Liver (tissue), 9 donors: Measurements from ENCODE around the gene XCR1. TPM values are rescaled to one million over a fixed set of nuclear protein-coding genes. Genes with fewer than 3 reads are reported as not detected.

Experiments used
- DNase-seq: peaks from one replicate; pipeline ENCODE4 v3.0.0-alpha.2; 2017; ENCODE audit warnings: low spot score
- H3K27ac ChIP-seq, 2 donors: one replicate each; pipeline ENCODE4 v1.7.0; 2013; ENCODE audit warnings: inconsistent platforms in 2 of 2, low read length in 2 of 2, control low read depth in 1 of 2, low read depth in 1 of 2, mild to moderate bottlenecking in 1 of 2
- H3K27me3 ChIP-seq, 4 donors: one replicate each; pipeline versions ENCODE4 v1.6.1 to v1.7.0; 2013; ENCODE audit warnings: low read length in 3 of 4, inconsistent platforms in 1 of 4, mild to moderate bottlenecking in 1 of 4, moderate library complexity in 1 of 4; ENCODE audit not compliant: control insufficient read depth in 4 of 4, insufficient read depth in 4 of 4
- H3K36me3 ChIP-seq, 4 donors: one replicate each; pipeline versions ENCODE4 v1.6.1 to v1.7.0; 2013; ENCODE audit warnings: low read length in 3 of 4, mild to moderate bottlenecking in 3 of 4, low read depth in 1 of 4, moderate library complexity in 1 of 4; ENCODE audit not compliant: control insufficient read depth in 4 of 4, insufficient read depth in 3 of 4
- H3K4me1 ChIP-seq, 4 donors: one replicate each; pipeline versions ENCODE4 v1.6.1 to v1.7.0; 2013; ENCODE audit warnings: low read length in 3 of 4, mild to moderate bottlenecking in 3 of 4, moderate library complexity in 1 of 4; ENCODE audit not compliant: control insufficient read depth in 4 of 4, insufficient read depth in 4 of 4
- H3K4me3 ChIP-seq, 3 donors: one replicate each; pipeline versions ENCODE4 v1.6.1 to v1.7.0; 2013; ENCODE audit warnings: low read length in 3 of 3, control low read depth in 1 of 3, low read depth in 1 of 3, mild to moderate bottlenecking in 1 of 3
- H3K9ac ChIP-seq, 2 donors: one replicate each; pipeline ENCODE4 v1.7.0; 2013; ENCODE audit warnings: low read length in 2 of 2, mild to moderate bottlenecking in 2 of 2, moderate library complexity in 2 of 2, control low read depth in 1 of 2, low read depth in 1 of 2
- H3K9me3 ChIP-seq, 4 donors: one replicate each; pipeline versions ENCODE4 v1.6.1 to v1.7.0; 2013; ENCODE audit warnings: low read length in 3 of 4; ENCODE audit not compliant: control insufficient read depth in 4 of 4
- ATF3 ChIP-seq: IDR thresholded peaks from 2 replicates; pipeline ENCODE4 v1.6.1; 2016; ENCODE audit warnings: antibody characterized with exemption
- EGR1 ChIP-seq, 2 donors: IDR thresholded peaks; 2 replicates each; pipeline ENCODE4 v1.6.1; 2016 to 2018; ENCODE audit warnings: antibody characterized with exemption in 2 of 2, low read depth in 2 of 2
- FOXA1 ChIP-seq: IDR thresholded peaks from 2 replicates; pipeline ENCODE4 v1.6.1; 2016; ENCODE audit warnings: antibody characterized with exemption
- FOXA2 ChIP-seq: IDR thresholded peaks from 2 replicates; pipeline ENCODE4 v1.6.1; 2016; ENCODE audit warnings: antibody characterized with exemption
- GABPA ChIP-seq, 2 donors: IDR thresholded peaks in 1 of 2; conservative IDR thresholded peaks in 1 of 2; 2 replicates each; pipeline ENCODE4 v1.6.1; 2016; ENCODE audit warnings: antibody characterized with exemption in 2 of 2, mild to moderate bottlenecking in 1 of 2, moderate library complexity in 1 of 2
- HNF4A ChIP-seq, 2 donors: conservative IDR thresholded peaks; 2 replicates each; pipeline ENCODE4 v1.6.1; 2016; ENCODE audit warnings: antibody characterized with exemption in 2 of 2, mild to moderate bottlenecking in 2 of 2
- HNF4G ChIP-seq: IDR thresholded peaks from 2 replicates; pipeline ENCODE4 v1.6.1; 2016; ENCODE audit warnings: antibody characterized with exemption
- JUND ChIP-seq, 2 donors: IDR thresholded peaks; 2 replicates each; pipeline ENCODE4 v1.6.1; 2016; ENCODE audit warnings: antibody characterized with exemption in 2 of 2
- MAX ChIP-seq: IDR thresholded peaks from 2 replicates; pipeline ENCODE4 v1.6.1; 2016; ENCODE audit warnings: antibody characterized with exemption
- NR2F2 ChIP-seq: IDR thresholded peaks from 2 replicates; pipeline ENCODE4 v1.6.1; 2016; ENCODE audit warnings: antibody characterized with exemption
- RAD21 ChIP-seq, 2 donors: IDR thresholded peaks; 2 replicates each; pipeline ENCODE4 v1.6.1; 2016; ENCODE audit warnings: antibody characterized with exemption in 2 of 2, mild to moderate bottlenecking in 2 of 2
- REST ChIP-seq: IDR thresholded peaks from 2 replicates; pipeline ENCODE4 v1.6.1; 2016; ENCODE audit warnings: antibody characterized with exemption, mild to moderate bottlenecking
- RXRA ChIP-seq, 2 donors: IDR thresholded peaks; 2 replicates each; pipeline ENCODE4 v1.6.1; 2017 to 2018; ENCODE audit warnings: antibody characterized with exemption in 2 of 2, mild to moderate bottlenecking in 1 of 2
- SP1 ChIP-seq: IDR thresholded peaks from 2 replicates; pipeline ENCODE4 v1.6.1; 2018; ENCODE audit warnings: antibody characterized with exemption, mild to moderate bottlenecking
- TAF1 ChIP-seq: conservative IDR thresholded peaks from 2 replicates; pipeline ENCODE4 v1.6.1; 2016; ENCODE audit warnings: antibody characterized with exemption, mild to moderate bottlenecking
- YY1 ChIP-seq: IDR thresholded peaks from 2 replicates; pipeline ENCODE4 v1.6.1; 2016; ENCODE audit warnings: antibody characterized with exemption, mild to moderate bottlenecking
- WGBS: extraction: QIAGEN DNeasy Blood & Tissue Kit; methylation state at CpG from one replicate; pipeline ENCODE4 v1.1.7; 2013; 5-methylcytosine and 5-hydroxymethylcytosine counted together
- polyA plus RNA-seq, 2 donors: library from polyadenylated mRNA; stranded (reverse) in 1 of 2; unstranded in 1 of 2; fragments of 200-250 nt in 1 of 2; fragments of >200 nt in 1 of 2; fragmentation: Nextera tagmentation in 1 of 2; extraction: Ambion mirVana in 1 of 2; gene quantifications; one replicate each; pipeline versions ENCODE4 v1.2.1 to v1.2.3, GENCODE V29; 2013 to 2015
- total RNA-seq, 2 donors: library from RNA; depleted of rRNA; stranded (reverse); fragments of >200 nt; gene quantifications; one replicate each; pipeline ENCODE4 v1.2.3, GENCODE V29; 2014
- TF ChIP-seq, protein P1 (sequence below): fragments of 150-350 bp; IDR thresholded peaks from 2 replicates; pipeline ENCODE4 v1.5.1; 2017; ENCODE audit warnings: improper control_type of control experiment, low read depth, low read length; ENCODE audit not compliant: missing input control
- TF ChIP-seq, protein P2 (sequence below): IDR thresholded peaks from 2 replicates; pipeline ENCODE4 v1.6.1; 2016; ENCODE audit warnings: antibody characterized with exemption
- donor health status: healthy.
- donor health status: healthy.
- donor health status: healthy.
- donor health status: healthy.
- donor health status: healthy.

XCR1 gene
- total and polyA plus RNA-seq, 4 donors, result under 0.01 to 0.08 (median 0.03) TPM; not detected in 1

GRCh38 chr3:45987368-45988291, 39.7 kb downstream of the XCR1 start:
- TF ChIP-seq RXRA (IDR thresholded peaks at IDR 0.05) (peak in 1 of 2 donors; percentile 19), NR2F2 (peak; percentile 67), HNF4G (no peak), YY1 (no peak)
- TF ChIP-seq, protein P1, sequence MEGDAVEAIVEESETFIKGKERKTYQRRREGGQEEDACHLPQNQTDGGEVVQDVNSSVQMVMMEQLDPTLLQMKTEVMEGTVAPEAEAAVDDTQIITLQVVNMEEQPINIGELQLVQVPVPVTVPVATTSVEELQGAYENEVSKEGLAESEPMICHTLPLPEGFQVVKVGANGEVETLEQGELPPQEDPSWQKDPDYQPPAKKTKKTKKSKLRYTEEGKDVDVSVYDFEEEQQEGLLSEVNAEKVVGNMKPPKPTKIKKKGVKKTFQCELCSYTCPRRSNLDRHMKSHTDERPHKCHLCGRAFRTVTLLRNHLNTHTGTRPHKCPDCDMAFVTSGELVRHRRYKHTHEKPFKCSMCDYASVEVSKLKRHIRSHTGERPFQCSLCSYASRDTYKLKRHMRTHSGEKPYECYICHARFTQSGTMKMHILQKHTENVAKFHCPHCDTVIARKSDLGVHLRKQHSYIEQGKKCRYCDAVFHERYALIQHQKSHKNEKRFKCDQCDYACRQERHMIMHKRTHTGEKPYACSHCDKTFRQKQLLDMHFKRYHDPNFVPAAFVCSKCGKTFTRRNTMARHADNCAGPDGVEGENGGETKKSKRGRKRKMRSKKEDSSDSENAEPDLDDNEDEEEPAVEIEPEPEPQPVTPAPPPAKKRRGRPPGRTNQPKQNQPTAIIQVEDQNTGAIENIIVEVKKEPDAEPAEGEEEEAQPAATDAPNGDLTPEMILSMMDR, result no peak
- Histone ChIP-seq H3K27me3 (no peaks in the 10 kb centered on the region), H3K27ac (peak overlapping the region; percentile 92 to 98), H3K9me3 (no peaks in the 10 kb centered on the region), H3K9ac (no peak overlapping the region), H3K36me3 (peaks cover 0 to 14% (median 10%) of the 10 kb centered on the region in 4 donors), H3K4me3 (no peak overlapping the region), H3K4me1 (peaks cover 32 to 71% (median 49%) of the 10 kb centered on the region in 4 donors)
- no peak for DNase-seq
- 57% methylated on average over 8 of the region's 8 CpGs for WGBS

GRCh38 chr3:45986303-45986982, 40.8 kb downstream of the XCR1 start:
- Histone ChIP-seq H3K9ac (peak overlapping the region in 1 of 2 donors; percentile 81), H3K27ac (peak overlapping the region; percentile 92 to 98), H3K36me3 (peaks cover 0 to 21% (median 19%) of the 10 kb centered on the region in 4 donors), H3K27me3 (no peaks in the 10 kb centered on the region), H3K4me3 (no peak overlapping the region), H3K4me1 (peaks cover 31 to 59% (median 39%) of the 10 kb centered on the region in 4 donors), H3K9me3 (no peaks in the 10 kb centered on the region)
- WGBS, result 34% methylated on average over 5 of the region's 5 CpGs
- TF ChIP-seq TAF1, result no peak
- no peak for TF ChIP-seq GABPA (IDR thresholded peaks at IDR 0.05 in 1 of 2, conservative IDR thresholded peaks at IDR 0.05 in 1 of 2)
- peak; percentile 91 for TF ChIP-seq SP1
- no peak for TF ChIP-seq NR2F2
- TF ChIP-seq YY1, result peak; percentile 82
- TF ChIP-seq MAX, result peak; percentile 98
- TF ChIP-seq FOXA2, result peak; percentile 92
- peak; percentile 69 to 86 for TF ChIP-seq RXRA (IDR thresholded peaks at IDR 0.05)
- TF ChIP-seq HNF4A (conservative IDR thresholded peaks at IDR 0.05), result peak; percentile 89 to 92
- peak; percentile 36 to 48 for TF ChIP-seq RAD21 (IDR thresholded peaks at IDR 0.05)
- peak; percentile 91 to 96 for TF ChIP-seq JUND (IDR thresholded peaks at IDR 0.05)
- TF ChIP-seq, protein P1, result no peak
- peak; percentile 64 for TF ChIP-seq HNF4G
- TF ChIP-seq FOXA1, result peak; percentile 81
- peak in 1 of 2 donors; percentile 26 for TF ChIP-seq EGR1 (IDR thresholded peaks at IDR 0.05; ENCODE audit: low read depth in 2 of 2)
- TF ChIP-seq, protein P2, sequence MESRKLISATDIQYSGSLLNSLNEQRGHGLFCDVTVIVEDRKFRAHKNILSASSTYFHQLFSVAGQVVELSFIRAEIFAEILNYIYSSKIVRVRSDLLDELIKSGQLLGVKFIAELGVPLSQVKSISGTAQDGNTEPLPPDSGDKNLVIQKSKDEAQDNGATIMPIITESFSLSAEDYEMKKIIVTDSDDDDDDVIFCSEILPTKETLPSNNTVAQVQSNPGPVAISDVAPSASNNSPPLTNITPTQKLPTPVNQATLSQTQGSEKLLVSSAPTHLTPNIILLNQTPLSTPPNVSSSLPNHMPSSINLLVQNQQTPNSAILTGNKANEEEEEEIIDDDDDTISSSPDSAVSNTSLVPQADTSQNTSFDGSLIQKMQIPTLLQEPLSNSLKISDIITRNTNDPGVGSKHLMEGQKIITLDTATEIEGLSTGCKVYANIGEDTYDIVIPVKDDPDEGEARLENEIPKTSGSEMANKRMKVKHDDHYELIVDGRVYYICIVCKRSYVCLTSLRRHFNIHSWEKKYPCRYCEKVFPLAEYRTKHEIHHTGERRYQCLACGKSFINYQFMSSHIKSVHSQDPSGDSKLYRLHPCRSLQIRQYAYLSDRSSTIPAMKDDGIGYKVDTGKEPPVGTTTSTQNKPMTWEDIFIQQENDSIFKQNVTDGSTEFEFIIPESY, result no peak
- TF ChIP-seq ATF3, result no peak
- peak; percentile 72 for TF ChIP-seq REST
- no peak for DNase-seq
